Suprapubic skin (tissue), 3 donors: ENCODE data around the gene PRKRA.

Source experiments
- POLR2AphosphoS5 ChIP-seq, 3 donors: sonication (generic); formaldehyde crosslinking; IDR thresholded peaks; one replicate each; pipeline ENCODE4 v1.6.1; 2017; ENCODE audit warnings: antibody characterized with exemption in 3 of 3
- TF ChIP-seq, protein P1 (sequence below), 2 donors: fragments of 200-600 bp in 1 of 2; fragments of 450-650 bp in 1 of 2; sonication (generic) in 1 of 2; IDR thresholded peaks; one replicate each; pipeline ENCODE4 v1.5.1; 2016 to 2019; ENCODE audit warnings: antibody characterized with exemption in 2 of 2, mild to moderate bottlenecking in 1 of 2, moderate library complexity in 1 of 2

- TF ChIP-seq, protein P1, sequence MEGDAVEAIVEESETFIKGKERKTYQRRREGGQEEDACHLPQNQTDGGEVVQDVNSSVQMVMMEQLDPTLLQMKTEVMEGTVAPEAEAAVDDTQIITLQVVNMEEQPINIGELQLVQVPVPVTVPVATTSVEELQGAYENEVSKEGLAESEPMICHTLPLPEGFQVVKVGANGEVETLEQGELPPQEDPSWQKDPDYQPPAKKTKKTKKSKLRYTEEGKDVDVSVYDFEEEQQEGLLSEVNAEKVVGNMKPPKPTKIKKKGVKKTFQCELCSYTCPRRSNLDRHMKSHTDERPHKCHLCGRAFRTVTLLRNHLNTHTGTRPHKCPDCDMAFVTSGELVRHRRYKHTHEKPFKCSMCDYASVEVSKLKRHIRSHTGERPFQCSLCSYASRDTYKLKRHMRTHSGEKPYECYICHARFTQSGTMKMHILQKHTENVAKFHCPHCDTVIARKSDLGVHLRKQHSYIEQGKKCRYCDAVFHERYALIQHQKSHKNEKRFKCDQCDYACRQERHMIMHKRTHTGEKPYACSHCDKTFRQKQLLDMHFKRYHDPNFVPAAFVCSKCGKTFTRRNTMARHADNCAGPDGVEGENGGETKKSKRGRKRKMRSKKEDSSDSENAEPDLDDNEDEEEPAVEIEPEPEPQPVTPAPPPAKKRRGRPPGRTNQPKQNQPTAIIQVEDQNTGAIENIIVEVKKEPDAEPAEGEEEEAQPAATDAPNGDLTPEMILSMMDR (IDR thresholded peaks at IDR 0.05) = no peak
- peak in 2 of 3 donors; percentile 55 to 78 for TF ChIP-seq POLR2AphosphoS5 (IDR thresholded peaks at IDR 0.05)
These were observed 29.5 kb upstream of the PRKRA start, which contains the start of gene PLEKHA3 for GRCh38 chr2:178480227-178481181.
